IMR-90 (cell line): Measurements from ENCODE around the gene NEDD4L.

Experiments used
- BHLHE40 ChIP-seq: fragments of 150-350 bp; IDR thresholded peaks from 2 replicates; pipeline ENCODE4 v1.6.1; 2016; ENCODE audit warnings: mild to moderate bottlenecking, low read depth, low read length
- MAFK ChIP-seq: IDR thresholded peaks from 2 replicates; pipeline ENCODE4 v1.6.1; 2012; ENCODE audit warnings: low read depth, low read length, improper control_type of control experiment
- MAZ ChIP-seq: IDR thresholded peaks from 2 replicates; pipeline ENCODE4 v1.6.1; 2012; ENCODE audit warnings: low read depth, mild to moderate bottlenecking, low read length, improper control_type of control experiment, moderate library complexity, borderline replicate concordance
- MXI1 ChIP-seq: IDR thresholded peaks from 2 replicates; pipeline ENCODE4 v1.6.1; 2012; ENCODE audit warnings: low read depth, mild to moderate bottlenecking, low read length, moderate library complexity, borderline replicate concordance
- POLR2A ChIP-seq: IDR thresholded peaks from 2 replicates; pipeline ENCODE4 v1.6.1; 2012; ENCODE audit warnings: mild to moderate bottlenecking, low read depth, low read length
- RCOR1 ChIP-seq: IDR thresholded peaks from 2 replicates; pipeline ENCODE4 v1.6.1; 2012; ENCODE audit warnings: mild to moderate bottlenecking, low read length, improper control_type of control experiment; ENCODE audit not compliant: insufficient replicate concordance
- RFX5 ChIP-seq: IDR thresholded peaks from 2 replicates; pipeline ENCODE4 v1.8.0; 2012; ENCODE audit warnings: low read depth, mild to moderate bottlenecking, low read length, moderate library complexity
- TF ChIP-seq, protein P1 (sequence below): conservative IDR thresholded peaks from 2 replicates; pipeline ENCODE4 v1.5.1; 2012; ENCODE audit warnings: mild to moderate bottlenecking, low read depth, low read length, improper control_type of control experiment

DNA sequence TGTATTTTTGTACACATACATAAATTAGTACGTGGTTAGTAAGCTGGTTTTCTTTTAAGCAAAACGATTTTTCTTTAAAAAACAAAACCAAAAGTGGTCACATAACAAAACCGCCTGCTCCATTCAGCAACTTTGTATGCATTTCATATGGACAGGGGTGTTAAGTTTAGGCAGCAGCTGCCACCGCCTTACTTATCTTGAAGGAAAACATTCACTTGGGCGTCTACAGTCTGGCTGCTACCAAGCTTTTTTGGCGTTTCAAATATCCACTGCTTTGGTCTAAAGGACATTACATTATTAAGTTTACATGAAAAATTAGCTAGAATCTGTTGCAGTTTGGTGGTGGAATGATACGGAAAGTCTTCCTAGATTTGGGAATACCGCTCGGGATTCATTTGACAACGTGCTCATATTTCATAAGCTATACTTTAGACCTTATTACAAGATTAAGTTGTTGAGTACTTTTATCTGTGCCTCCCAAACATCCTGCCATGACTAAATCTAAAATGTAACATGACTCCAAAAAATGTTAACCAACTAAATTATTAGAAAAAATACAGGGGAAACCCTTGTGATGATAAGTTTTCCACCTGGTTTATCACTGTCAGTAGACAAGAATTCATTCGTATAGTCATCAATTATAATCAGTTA, 214.8 kb downstream of the NEDD4L start:
- TF ChIP-seq BHLHE40 (no peak), MAFK (no peak), MAZ (no peak), RFX5 (no peak), POLR2A (no peak), RCOR1 (no peak), MXI1 (no peak)
- TF ChIP-seq, protein P1, sequence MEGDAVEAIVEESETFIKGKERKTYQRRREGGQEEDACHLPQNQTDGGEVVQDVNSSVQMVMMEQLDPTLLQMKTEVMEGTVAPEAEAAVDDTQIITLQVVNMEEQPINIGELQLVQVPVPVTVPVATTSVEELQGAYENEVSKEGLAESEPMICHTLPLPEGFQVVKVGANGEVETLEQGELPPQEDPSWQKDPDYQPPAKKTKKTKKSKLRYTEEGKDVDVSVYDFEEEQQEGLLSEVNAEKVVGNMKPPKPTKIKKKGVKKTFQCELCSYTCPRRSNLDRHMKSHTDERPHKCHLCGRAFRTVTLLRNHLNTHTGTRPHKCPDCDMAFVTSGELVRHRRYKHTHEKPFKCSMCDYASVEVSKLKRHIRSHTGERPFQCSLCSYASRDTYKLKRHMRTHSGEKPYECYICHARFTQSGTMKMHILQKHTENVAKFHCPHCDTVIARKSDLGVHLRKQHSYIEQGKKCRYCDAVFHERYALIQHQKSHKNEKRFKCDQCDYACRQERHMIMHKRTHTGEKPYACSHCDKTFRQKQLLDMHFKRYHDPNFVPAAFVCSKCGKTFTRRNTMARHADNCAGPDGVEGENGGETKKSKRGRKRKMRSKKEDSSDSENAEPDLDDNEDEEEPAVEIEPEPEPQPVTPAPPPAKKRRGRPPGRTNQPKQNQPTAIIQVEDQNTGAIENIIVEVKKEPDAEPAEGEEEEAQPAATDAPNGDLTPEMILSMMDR, result no peak
